Activated T-helper 17 cell treated with anti-CD3 and anti-CD28 coated beads, Interleukin-2, amount 50 U/mL, for 72 hours (primary cell): ENCODE data around the gene HMGN4. TPM values are rescaled to one million over a fixed set of nuclear protein-coding genes. Genes with fewer than 3 reads are reported as not detected.
"Not testable (repeated sequence)": the region's sequence is repeated elsewhere in the genome, so short reads cannot be mapped to it uniquely, and the experiment has no call there.

Source experiments
- ATAC-seq: fragments of 150-1000 bp; cut with Tn5 transposase; replicated peaks from 2 replicates; pipeline ENCODE4 v1.10.0; 2021; ENCODE audit warnings: mild to moderate bottlenecking, moderate library complexity
- H3K27ac Mint-ChIP-seq: one replicate; pipeline ENCODE4 v1.8.0; 2022; ENCODE audit warnings: mixed read lengths
- H3K27me3 Mint-ChIP-seq: one replicate; pipeline ENCODE4 v1.8.0; 2022; ENCODE audit warnings: mixed read lengths
- H3K36me3 Mint-ChIP-seq: one replicate; pipeline ENCODE4 v1.8.0; 2022; ENCODE audit warnings: low read depth, mild to moderate bottlenecking, mixed read lengths
- H3K4me1 Mint-ChIP-seq: one replicate; pipeline ENCODE4 v1.8.0; 2022; ENCODE audit warnings: mixed read lengths
- H3K4me3 Mint-ChIP-seq: one replicate; pipeline ENCODE4 v1.8.0; 2022; ENCODE audit warnings: mild to moderate bottlenecking, mixed read lengths
- H3K9me3 Mint-ChIP-seq: one replicate; pipeline ENCODE4 v1.8.0; 2022; ENCODE audit warnings: mixed read lengths
- total RNA-seq, 2 donors: library from RNA; stranded (reverse); gene quantifications; one replicate each; pipeline ENCODE4 v1.2.3, GENCODE V29; 2022

Gene HMGN4
- total RNA-seq, 2 donors from 2014 or later, result 84.3 to 90.3 TPM

- Mint-ChIP-seq H3K9me3 (peaks cover 3% of the 10 kb centered on the region), H3K4me1 (peaks cover 27% of the 10 kb centered on the region), H3K36me3 (peaks cover 22% of the 10 kb centered on the region), H3K4me3 (peak overlapping the region; percentile 89), H3K27me3 (no peaks in the 10 kb centered on the region), H3K27ac (peak overlapping the region; percentile 97)
- peak; percentile 52 for ATAC-seq
Measured at GRCh38 chr6:26532699-26533531, 5.3 kb upstream of the HMGN4 start.

- Mint-ChIP-seq H3K27me3 (no peaks in the 10 kb centered on the region), H3K36me3 (peaks cover 28% of the 10 kb centered on the region), H3K4me3 (peak overlapping the region; percentile 89), H3K27ac (peak overlapping the region; percentile 97), H3K9me3 (peaks cover 3% of the 10 kb centered on the region), H3K4me1 (peaks cover 29% of the 10 kb centered on the region)
- ATAC-seq, result no peak
Measured at GRCh38 chr6:26533532-26533931, 4.6 kb upstream of the HMGN4 start.

- Mint-ChIP-seq H3K4me1 (peaks cover 31% of the 10 kb centered on the region), H3K9me3 (peaks cover 3% of the 10 kb centered on the region), H3K27me3 (no peaks in the 10 kb centered on the region), H3K27ac (no peak overlapping the region), H3K4me3 (no peak overlapping the region), H3K36me3 (peaks cover 40% of the 10 kb centered on the region)
- ATAC-seq, result no peak
Measured at GRCh38 chr6:26534681-26535465, 3.3 kb upstream of the HMGN4 start.

- H3K4me3 Mint-ChIP-seq, result peak overlapping the region; percentile 90
- H3K4me1 Mint-ChIP-seq, result peaks cover 40% of the 10 kb centered on the region
- peaks cover 58% of the 10 kb centered on the region for H3K36me3 Mint-ChIP-seq
- no peaks in the 10 kb centered on the region for H3K9me3 Mint-ChIP-seq
- H3K27ac Mint-ChIP-seq, result peak overlapping the region; percentile 99
- no peaks in the 10 kb centered on the region for H3K27me3 Mint-ChIP-seq
- ATAC-seq, result peak; percentile 33
Measured at GRCh38 chr6:26536571-26537159, 1.5 kb upstream of the HMGN4 start.

- Mint-ChIP-seq H3K36me3 (peaks cover 63% of the 10 kb centered on the region), H3K4me1 (peaks cover 36% of the 10 kb centered on the region), H3K27me3 (no peaks in the 10 kb centered on the region), H3K27ac (peak overlapping the region; percentile 99), H3K4me3 (peak overlapping the region; percentile 90), H3K9me3 (no peaks in the 10 kb centered on the region)
- ATAC-seq, result peak; percentile 62
Measured at GRCh38 chr6:26537160-26537845, 863 bp upstream of the HMGN4 start.

GRCh38 chr6:26538572-26538902 lies 371 bp downstream of the HMGN4 start:
- peaks cover 36% of the 10 kb centered on the region for H3K4me1 Mint-ChIP-seq
- ATAC-seq, result no peak
- H3K27me3 Mint-ChIP-seq, result no peaks in the 10 kb centered on the region
- H3K4me3 Mint-ChIP-seq, result peak overlapping the region; percentile 90
- peak overlapping the region; percentile 99 for H3K27ac Mint-ChIP-seq
- peaks cover 65% of the 10 kb centered on the region for H3K36me3 Mint-ChIP-seq
- H3K9me3 Mint-ChIP-seq, result no peaks in the 10 kb centered on the region

GRCh38 chr6:26539071-26539615 lies 977 bp downstream of the HMGN4 start:
- no peaks in the 10 kb centered on the region for H3K9me3 Mint-ChIP-seq
- no peaks in the 10 kb centered on the region for H3K27me3 Mint-ChIP-seq
- no peak for ATAC-seq
- H3K36me3 Mint-ChIP-seq, result peaks cover 70% of the 10 kb centered on the region
- H3K27ac Mint-ChIP-seq, result peak overlapping the region; percentile 99
- H3K4me3 Mint-ChIP-seq, result peak overlapping the region; percentile 90
- peaks cover 37% of the 10 kb centered on the region for H3K4me1 Mint-ChIP-seq

- peak overlapping the region; percentile 9 for H3K27ac Mint-ChIP-seq
- H3K36me3 Mint-ChIP-seq, result peaks cover 95% of the 10 kb centered on the region
- peak overlapping the region; percentile 90 for H3K4me3 Mint-ChIP-seq
- no peaks in the 10 kb centered on the region for H3K9me3 Mint-ChIP-seq
- peaks cover 37% of the 10 kb centered on the region for H3K4me1 Mint-ChIP-seq
- no peak for ATAC-seq
- no peaks in the 10 kb centered on the region for H3K27me3 Mint-ChIP-seq
Measured at GRCh38 chr6:26541579-26541978, 3.4 kb downstream of the HMGN4 start.

GRCh38 chr6:26543953-26544352 lies 5.8 kb downstream of the HMGN4 start:
- Mint-ChIP-seq H3K27ac (no peak overlapping the region), H3K4me1 (peaks cover 30% of the 10 kb centered on the region), H3K9me3 (no peaks in the 10 kb centered on the region), H3K4me3 (no peak overlapping the region), H3K27me3 (no peaks in the 10 kb centered on the region), H3K36me3 (peaks cover 81% of the 10 kb centered on the region)
- peak; percentile 40 for ATAC-seq

GRCh38 chr6:26544473-26544872 lies 6.3 kb downstream of the HMGN4 start:
- Mint-ChIP-seq H3K4me1 (peaks cover 30% of the 10 kb centered on the region), H3K9me3 (no peaks in the 10 kb centered on the region), H3K27ac (no peak overlapping the region), H3K4me3 (no peak overlapping the region), H3K27me3 (no peaks in the 10 kb centered on the region), H3K36me3 (peaks cover 76% of the 10 kb centered on the region)
- ATAC-seq, result no peak

- Mint-ChIP-seq H3K4me3 (no peak overlapping the region), H3K9me3 (no peaks in the 10 kb centered on the region), H3K4me1 (peaks cover 20% of the 10 kb centered on the region), H3K27ac (no peak overlapping the region), H3K27me3 (no peaks in the 10 kb centered on the region), H3K36me3 (peaks cover 66% of the 10 kb centered on the region)
- ATAC-seq, result no peak
Measured at GRCh38 chr6:26545627-26546026, 7.5 kb downstream of the HMGN4 start.

GRCh38 chr6:26547363-26547762 lies 9.2 kb downstream of the HMGN4 start:
- not testable (repeated sequence) for H3K4me3 Mint-ChIP-seq, H3K27me3 Mint-ChIP-seq, ATAC-seq, H3K9me3 Mint-ChIP-seq, H3K27ac Mint-ChIP-seq
- H3K4me1 Mint-ChIP-seq, result peaks cover 12% of the 10 kb centered on the region
- peaks cover 48% of the 10 kb centered on the region for H3K36me3 Mint-ChIP-seq

GRCh38 chr6:26550250-26550993 lies 12.3 kb downstream of the HMGN4 start:
- peaks cover 23% of the 10 kb centered on the region for H3K36me3 Mint-ChIP-seq
- H3K4me3 Mint-ChIP-seq, result no peak overlapping the region
- H3K4me1 Mint-ChIP-seq, result no peaks in the 10 kb centered on the region
- H3K27ac Mint-ChIP-seq, result peak overlapping the region; percentile 85
- ATAC-seq, result peak; percentile 73
- no peaks in the 10 kb centered on the region for H3K9me3 Mint-ChIP-seq
- no peaks in the 10 kb centered on the region for H3K27me3 Mint-ChIP-seq
